SK-N-SH (cell line): ENCODE measurements around the gene LARGE1.

ENCODE experiments used
- ELF1 ChIP-seq: IDR thresholded peaks from 2 replicates; pipeline ENCODE4 v1.4.0; 2012
- JUND ChIP-seq: IDR thresholded peaks from 2 replicates; pipeline ENCODE4 v1.4.0; 2012
- POLR2AphosphoS5 ChIP-seq: IDR thresholded peaks from 2 replicates; pipeline ENCODE4 v1.6.1; 2012; ENCODE audit warnings: low read depth, low read length
- RCOR1 ChIP-seq: fragments of 150-350 bp; IDR thresholded peaks from 2 replicates; pipeline ENCODE4 v1.6.1; 2017; ENCODE audit warnings: antibody characterized with exemption, low read length
- RXRA ChIP-seq: IDR thresholded peaks from 2 replicates; pipeline ENCODE4 v1.4.0; 2012; ENCODE audit warnings: low read depth, mild to moderate bottlenecking, borderline replicate concordance
- TEAD4 ChIP-seq: IDR thresholded peaks from 2 replicates; pipeline ENCODE4 v1.4.0; 2012; ENCODE audit warnings: mild to moderate bottlenecking, borderline replicate concordance; ENCODE audit not compliant: insufficient read depth
- TF ChIP-seq, protein P1 (sequence below): fragments of 200-600 bp; sonication (generic); IDR thresholded peaks from 2 replicates; pipeline ENCODE4 v1.6.1; 2017; ENCODE audit warnings: antibody characterized with exemption, mild to moderate bottlenecking, moderate library complexity
- TF ChIP-seq, protein P2 (sequence below): IDR thresholded peaks from 2 replicates; pipeline ENCODE4 v1.4.0; 2012; ENCODE audit warnings: low read depth, borderline replicate concordance
- TF ChIP-seq, protein P3 (sequence below): fragments of 150-350 bp; IDR thresholded peaks from 2 replicates; pipeline ENCODE4 v1.6.1; 2017; ENCODE audit warnings: antibody characterized with exemption, low read length, low read depth, borderline replicate concordance

DNA sequence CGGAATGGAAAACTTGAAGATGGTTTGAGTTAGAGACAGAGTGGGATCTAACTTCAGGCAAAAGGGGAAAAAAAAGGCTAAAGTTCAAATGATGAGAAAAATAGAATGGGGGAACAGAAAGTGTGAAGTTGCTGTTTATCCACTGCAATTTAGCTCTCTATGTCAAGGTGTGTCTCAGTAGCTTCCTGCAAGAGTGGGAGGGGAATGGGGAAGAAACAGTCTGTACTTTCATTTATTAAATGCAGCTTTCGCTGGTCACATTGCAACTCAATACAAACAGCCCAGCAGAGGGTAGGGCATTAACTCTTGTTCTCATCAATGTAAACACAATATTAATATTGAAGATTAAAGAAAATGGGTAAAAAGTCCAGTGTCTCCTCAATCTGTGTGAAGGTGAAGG, 647.4 kb downstream of the LARGE1 start:
- no peak for TF ChIP-seq RXRA
- TF ChIP-seq, protein P1, sequence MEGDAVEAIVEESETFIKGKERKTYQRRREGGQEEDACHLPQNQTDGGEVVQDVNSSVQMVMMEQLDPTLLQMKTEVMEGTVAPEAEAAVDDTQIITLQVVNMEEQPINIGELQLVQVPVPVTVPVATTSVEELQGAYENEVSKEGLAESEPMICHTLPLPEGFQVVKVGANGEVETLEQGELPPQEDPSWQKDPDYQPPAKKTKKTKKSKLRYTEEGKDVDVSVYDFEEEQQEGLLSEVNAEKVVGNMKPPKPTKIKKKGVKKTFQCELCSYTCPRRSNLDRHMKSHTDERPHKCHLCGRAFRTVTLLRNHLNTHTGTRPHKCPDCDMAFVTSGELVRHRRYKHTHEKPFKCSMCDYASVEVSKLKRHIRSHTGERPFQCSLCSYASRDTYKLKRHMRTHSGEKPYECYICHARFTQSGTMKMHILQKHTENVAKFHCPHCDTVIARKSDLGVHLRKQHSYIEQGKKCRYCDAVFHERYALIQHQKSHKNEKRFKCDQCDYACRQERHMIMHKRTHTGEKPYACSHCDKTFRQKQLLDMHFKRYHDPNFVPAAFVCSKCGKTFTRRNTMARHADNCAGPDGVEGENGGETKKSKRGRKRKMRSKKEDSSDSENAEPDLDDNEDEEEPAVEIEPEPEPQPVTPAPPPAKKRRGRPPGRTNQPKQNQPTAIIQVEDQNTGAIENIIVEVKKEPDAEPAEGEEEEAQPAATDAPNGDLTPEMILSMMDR: no peak
- no peak for TF ChIP-seq JUND
- TF ChIP-seq POLR2AphosphoS5: no peak
- TF ChIP-seq, protein P2, sequence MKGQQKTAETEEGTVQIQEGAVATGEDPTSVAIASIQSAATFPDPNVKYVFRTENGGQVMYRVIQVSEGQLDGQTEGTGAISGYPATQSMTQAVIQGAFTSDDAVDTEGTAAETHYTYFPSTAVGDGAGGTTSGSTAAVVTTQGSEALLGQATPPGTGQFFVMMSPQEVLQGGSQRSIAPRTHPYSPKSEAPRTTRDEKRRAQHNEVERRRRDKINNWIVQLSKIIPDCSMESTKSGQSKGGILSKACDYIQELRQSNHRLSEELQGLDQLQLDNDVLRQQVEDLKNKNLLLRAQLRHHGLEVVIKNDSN: no peak
- TF ChIP-seq TEAD4: no peak
- no peak for TF ChIP-seq ELF1
- no peak for TF ChIP-seq RCOR1
- TF ChIP-seq, protein P3, sequence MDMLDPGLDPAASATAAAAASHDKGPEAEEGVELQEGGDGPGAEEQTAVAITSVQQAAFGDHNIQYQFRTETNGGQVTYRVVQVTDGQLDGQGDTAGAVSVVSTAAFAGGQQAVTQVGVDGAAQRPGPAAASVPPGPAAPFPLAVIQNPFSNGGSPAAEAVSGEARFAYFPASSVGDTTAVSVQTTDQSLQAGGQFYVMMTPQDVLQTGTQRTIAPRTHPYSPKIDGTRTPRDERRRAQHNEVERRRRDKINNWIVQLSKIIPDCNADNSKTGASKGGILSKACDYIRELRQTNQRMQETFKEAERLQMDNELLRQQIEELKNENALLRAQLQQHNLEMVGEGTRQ: no peak
